ENCODE measurements around the gene POU6F1.
A peak's percentile ranks its signal among the peaks of the same experiment; 100 is the strongest.

The POU6F1 gene

GRCh38 chr12:51196547-51196946 is 21.3 kb downstream of the POU6F1 start:
- DNase-seq = no peak

GRCh38 chr12:51195841-51196240 is 22.0 kb downstream of the POU6F1 start:
- DNase-seq = no peak

- no peak for DNase-seq
These were observed 25.6 kb downstream of the POU6F1 start for GRCh38 chr12:51192284-51192671.

GRCh38 chr12:51191516-51192283 is 26.2 kb downstream of the POU6F1 start:
- no peak for DNase-seq

GRCh38 chr12:51190820-51191219 is 27.0 kb downstream of the POU6F1 start:
- DNase-seq = no peak

- DNase-seq = no peak
These were observed 28.0 kb downstream of the POU6F1 start for GRCh38 chr12:51189790-51190355.

- no peak for DNase-seq
These were observed 29.4 kb downstream of the POU6F1 start for GRCh38 chr12:51188359-51189051.

GRCh38 chr12:51187370-51187987 is 30.4 kb downstream of the POU6F1 start:
- DNase-seq = no peak

GRCh38 chr12:51186465-51187085 is 31.3 kb downstream of the POU6F1 start:
- DNase-seq = no peak

GRCh38 chr12:51185171-51185717 is 32.6 kb downstream of the POU6F1 start:
- no peak for DNase-seq

- no peak for DNase-seq
These were observed 34.0 kb downstream of the POU6F1 start for GRCh38 chr12:51183816-51184215.

GRCh38 chr12:51183349-51183748 is 34.5 kb downstream of the POU6F1 start:
- no peak for DNase-seq

- no peak for DNase-seq
These were observed 36.3 kb downstream of the POU6F1 start for GRCh38 chr12:51181558-51181957.

GRCh38 chr12:51177897-51178296 is 40.0 kb downstream of the POU6F1 start:
- DNase-seq = no peak

GRCh38 chr12:51174501-51174900 is 43.4 kb downstream of the POU6F1 start:
- DNase-seq = no peak

GRCh38 chr12:51172515-51173431 is 45.1 kb downstream of the POU6F1 start, which contains the start of gene TFCP2:
Gene TFCP2, minus strand, starts transcription at chr12:51173135. Its CDS starts 713 bp downstream, at chr12:51172422.
- peak; percentile 94 for DNase-seq

GRCh38 chr12:51171884-51172514 is 45.9 kb downstream of the POU6F1 start:
- DNase-seq = peak; percentile 54

GRCh38 chr12:51163795-51164194 is 54.1 kb downstream of the POU6F1 start:
- no peak for DNase-seq

- DNase-seq = no peak
These were observed 55.6 kb downstream of the POU6F1 start for GRCh38 chr12:51162217-51162616.

- DNase-seq = peak; percentile 22
These were observed 56.9 kb downstream of the POU6F1 start for GRCh38 chr12:51160814-51161459.

Measured in MV-4-11 (cell line).